HG03280 (cell line): ENCODE measurements around the gene WDR93.
A peak's percentile ranks its signal among the peaks of the same experiment; 100 is the strongest.
"Not testable (repeated sequence)": the region's sequence is repeated elsewhere in the genome, so short reads cannot be mapped to it uniquely, and the experiment has no call there.

Source experiments
- ATAC-seq: cut with Tn5 transposase; IDR thresholded peaks from one replicate; pipeline ENCODE4 v1.9.1; 2021; ENCODE audit warnings: mild to moderate bottlenecking, moderate library complexity; ENCODE audit not compliant: unreplicated experiment

Gene WDR93

DNA sequence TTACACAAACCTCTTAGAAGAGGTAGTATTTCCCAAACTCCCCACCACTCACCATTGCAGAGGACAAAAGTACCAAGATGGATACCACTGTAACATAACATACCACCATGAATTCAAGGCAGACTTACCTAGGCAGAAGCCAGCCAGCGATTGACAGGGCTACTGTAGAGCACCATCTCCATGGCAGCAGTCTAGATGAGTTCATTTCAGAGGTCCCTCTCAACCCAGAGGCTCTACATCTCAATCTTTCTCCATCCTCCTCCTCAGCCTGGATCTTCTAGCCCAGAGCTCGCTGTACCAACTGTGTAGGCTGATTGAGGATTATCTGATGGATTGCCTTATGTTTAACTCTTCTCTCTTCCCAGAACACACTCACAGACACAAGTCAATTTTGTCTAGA is 9.5 kb upstream of the WDR93 start:
- no peak for ATAC-seq

DNA sequence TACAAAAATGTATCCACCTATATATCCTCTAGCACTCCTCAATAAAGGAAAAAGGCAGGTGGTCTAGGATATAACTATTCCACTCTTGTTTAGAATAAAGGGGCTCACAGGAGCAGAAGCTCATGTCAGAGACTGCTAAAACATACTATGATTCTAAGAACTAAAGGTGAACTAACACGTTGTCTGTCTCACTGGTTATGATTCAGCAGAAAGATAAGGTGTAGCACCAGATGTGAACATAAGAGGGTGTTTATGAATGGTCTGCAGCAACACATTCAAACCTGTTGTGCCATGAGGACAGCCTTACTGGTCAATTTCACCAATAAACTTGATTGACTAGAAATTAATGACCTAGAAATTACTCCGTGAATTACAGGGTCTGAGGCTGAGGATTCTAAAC is 4.6 kb upstream of the WDR93 start:
- no peak for ATAC-seq

DNA sequence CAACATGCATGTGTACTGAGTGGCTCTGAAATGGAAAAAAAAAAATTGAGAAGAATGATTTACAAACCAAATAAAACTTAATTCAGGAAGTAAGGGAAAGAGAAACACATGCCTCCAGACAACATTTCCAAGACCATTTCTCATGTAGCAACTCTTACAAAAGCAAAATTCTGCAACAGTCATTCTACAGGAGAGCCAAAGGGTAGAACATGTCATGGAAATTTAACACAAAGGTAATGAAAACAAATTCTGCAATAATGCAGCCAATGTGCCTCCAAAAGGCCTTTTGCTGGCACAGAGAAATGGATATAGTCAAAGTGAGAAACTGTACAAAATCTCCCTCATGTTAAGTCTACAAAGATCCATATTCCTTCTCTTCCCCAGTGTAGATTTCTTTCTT is 4.1 kb upstream of the WDR93 start:
- ATAC-seq = no peak

DNA sequence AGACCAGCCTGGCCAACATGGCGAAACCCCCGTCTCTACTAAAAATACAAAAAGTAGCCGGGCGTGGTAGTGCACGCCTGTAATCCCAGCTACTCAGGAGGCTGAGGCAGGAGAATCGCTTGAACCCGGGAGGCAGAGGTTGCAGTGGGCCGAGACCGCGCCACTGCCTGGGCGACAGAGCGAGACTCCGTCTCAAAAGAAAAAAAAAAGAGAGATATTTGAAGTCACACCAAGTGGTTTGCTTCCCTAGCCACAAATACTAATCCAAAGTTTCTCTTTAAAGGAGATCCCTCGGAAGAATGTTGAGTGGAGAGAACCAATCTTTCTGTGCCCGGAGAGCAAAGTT is 708 bp upstream of the WDR93 start:
- not testable (repeated sequence) for ATAC-seq

DNA sequence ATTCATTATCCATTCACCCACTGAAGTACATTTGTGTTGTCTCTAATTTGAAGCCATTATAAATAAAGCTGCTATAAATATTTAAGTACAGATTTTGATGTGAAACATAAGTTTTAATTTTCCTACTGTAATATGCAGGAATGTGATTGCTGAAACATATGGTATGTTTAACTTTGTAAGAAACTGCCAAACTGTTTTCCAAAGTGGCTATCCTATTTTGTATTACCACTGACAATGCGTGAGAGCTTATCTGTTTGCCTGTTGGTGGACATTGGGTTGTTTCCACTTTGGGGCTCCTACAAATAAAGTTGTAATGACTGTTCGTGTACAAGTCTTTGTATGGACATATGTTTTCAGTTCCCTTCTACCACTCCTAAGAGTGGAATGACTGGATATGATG is 2.5 kb downstream of the WDR93 start:
- no peak for ATAC-seq

DNA sequence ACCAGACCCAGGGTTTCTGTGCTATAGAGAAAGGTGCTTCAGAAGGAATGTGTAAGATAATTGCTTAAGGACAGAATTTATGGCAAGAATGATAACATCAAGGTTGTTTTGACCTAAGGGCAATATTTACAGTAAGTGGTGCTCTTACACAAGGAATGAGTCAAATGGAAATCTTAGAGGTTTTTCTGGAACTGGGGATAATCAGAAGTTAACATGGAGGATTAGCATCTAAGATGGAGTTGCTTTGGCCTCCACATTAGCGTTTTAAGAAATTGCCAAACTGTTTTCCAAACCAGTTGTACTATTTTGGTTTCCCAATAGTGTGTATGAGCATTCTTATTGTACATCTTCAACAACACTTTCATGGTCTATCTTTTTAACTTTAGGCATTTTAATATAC is 3.1 kb downstream of the WDR93 start:
- no peak for ATAC-seq

DNA sequence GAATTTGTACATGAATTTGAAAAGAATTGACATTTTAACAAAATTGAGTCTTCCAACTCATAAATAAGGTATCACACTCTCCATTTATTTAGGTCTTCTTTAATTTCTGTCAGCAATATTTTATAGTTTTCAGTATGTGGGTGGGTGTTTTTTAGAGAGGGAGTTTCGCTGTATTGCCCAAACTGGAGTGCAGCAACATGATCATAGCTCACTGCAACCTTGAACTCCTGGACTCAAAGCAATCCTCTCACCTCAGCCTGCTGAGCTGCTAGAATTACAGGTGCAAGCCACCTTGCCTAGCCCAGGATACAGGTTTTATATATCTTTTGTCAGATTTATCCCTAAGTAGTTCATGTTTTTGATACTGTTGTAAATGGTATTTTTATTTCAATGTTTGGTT is 4.6 kb downstream of the WDR93 start:
- no peak for ATAC-seq

DNA sequence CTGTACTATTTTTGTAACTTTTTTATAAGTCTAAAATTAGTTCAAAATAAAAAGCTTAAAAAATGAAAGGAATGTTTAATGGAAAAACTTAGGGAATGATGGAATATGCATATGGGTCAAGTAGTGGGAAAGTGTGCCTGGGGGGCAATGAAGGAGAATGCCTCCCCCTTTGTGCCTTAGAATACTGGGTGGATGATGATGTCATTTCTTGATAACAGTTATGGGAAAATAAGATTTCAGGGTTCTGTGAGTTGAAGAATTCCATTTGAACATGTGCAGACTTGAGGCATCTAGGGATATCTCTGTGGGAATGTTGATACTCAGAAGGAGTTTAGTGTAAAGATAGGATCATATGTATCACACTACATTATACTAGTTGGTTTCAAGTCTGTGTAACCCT is 13.8 kb downstream of the WDR93 start:
- ATAC-seq = no peak

DNA sequence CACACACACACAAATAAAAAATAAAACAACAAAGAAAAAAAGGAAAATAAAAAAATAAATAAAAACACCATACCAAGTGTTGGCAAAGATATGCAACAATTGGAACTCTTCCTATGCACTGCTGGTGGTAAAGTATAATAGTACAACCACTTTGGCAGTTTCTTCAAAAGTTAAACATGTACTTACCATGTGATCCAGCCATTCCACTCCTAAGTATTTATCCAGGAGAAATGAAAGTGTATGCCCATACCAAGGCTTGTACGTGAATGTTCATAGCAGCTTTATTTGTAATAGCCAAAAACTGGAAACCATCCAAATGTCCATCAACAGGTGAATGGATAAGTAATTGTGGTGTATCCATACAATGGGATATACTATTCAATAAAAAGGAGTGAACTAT is 17.0 kb downstream of the WDR93 start:
- ATAC-seq = no peak

DNA sequence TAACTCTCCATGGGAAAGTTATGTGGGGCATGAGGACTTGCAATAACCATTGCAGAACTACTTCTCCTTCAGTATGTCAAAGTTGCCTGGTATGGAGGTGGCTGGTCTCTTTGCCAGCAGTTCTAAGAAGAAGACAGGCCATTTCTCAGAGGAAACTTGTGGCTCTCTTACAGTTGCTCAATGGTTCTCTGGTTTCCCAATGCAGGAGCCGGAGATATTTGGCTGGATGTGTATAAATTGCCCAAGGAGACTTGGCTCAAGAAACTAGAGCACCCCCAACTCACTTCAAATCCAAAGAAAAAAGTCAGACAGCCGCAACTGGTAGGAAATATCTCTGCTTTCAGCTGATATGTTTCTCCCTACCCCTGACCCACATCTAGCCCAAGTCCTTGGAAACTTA is 24.2 kb downstream of the WDR93 start:
- ATAC-seq = no peak

DNA sequence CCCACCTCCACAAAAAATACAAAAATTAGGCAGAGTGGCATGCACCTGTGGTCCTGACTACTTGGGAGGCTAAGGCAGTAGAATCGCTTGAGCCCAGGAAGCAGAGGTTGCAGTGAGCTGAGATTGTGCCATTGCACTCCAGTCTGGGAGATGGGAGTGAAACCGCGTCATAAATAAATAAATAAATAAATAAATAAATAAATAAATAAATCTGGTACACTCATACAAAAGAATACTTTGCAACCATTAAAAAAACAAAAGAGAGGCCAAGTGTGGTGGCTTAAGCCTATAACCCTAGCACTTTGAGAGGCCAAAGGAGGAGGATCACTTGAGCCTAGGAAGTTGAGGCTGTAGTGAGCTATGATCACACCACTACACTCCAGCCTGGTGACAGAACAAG is 32.4 kb downstream of the WDR93 start:
- ATAC-seq = no peak

DNA sequence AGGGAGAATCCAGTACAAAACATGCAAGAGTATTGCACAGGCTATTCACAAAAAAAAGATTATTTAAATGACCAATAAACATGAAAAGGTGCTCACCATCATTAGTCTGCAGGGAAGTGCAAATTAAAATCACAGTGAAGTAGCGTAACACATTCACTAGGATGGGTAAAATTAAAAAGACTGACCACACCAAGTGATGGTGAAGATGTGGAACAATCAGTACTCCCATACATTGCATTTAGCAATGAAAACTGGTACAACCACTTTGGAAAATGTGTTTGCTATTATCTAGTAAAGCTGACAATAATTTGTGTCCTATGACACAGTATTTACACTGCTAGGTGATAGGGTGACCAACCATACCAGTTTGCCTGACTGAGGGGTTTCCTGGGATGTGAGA is 34.0 kb downstream of the WDR93 start:
- no peak for ATAC-seq

DNA sequence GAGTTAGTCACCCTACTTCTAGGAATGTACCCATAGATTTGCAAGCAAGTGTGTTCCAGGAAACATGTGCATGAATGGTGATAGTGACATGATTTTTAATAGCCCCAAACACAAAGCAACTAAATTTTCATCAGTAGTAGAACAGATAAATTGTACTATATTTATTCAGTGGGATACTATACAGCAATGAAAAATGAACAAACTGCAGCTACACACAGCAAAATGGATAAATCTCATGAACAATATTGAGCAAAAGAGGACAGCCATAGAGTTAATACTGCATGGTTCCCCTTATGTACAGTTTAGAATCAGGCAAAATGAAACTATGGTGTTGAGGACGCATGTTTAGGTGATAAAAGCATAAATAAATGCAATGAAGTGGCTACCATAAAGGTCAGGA is 34.5 kb downstream of the WDR93 start:
- no peak for ATAC-seq

DNA sequence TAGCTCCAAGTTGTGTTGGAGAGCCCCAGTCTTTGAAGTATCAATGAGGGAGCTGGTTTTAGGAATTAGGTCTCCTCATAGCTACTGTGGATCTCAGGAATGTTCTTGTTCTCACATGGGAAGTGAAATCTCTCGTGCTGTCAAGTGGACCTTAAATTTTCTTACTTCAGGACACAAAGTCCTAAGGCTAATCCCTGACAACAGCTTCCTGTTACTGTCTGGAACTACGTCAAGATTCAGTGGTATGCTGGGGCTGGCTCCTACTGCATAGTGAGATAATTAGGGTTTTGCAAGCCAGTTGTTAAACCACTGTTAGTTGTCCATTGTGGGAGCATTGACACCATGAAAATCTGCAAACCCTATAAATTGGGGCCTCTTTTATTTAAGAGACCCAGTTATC is 37.6 kb downstream of the WDR93 start:
- ATAC-seq = no peak

DNA sequence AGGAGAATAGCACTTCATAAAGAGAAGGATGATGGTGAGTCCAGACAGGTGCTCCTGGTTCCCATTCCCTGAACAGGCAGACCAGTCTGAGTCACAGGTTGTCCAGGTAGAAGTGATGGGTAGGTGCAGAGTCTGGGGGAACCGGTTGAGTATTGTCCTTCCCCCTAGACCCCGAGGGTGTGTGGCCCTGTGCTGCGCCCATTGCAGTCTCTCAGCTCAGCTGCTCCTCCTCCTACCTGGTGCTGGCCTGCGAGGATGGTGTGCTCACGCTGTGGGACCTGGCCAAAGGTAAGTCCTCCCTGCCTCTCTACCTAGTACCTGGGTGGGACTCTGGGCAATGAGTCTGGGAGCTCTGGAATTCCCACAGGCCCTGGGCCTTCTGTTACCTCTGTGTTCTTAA is 40.7 kb downstream of the WDR93 start:
- ATAC-seq = no peak

DNA sequence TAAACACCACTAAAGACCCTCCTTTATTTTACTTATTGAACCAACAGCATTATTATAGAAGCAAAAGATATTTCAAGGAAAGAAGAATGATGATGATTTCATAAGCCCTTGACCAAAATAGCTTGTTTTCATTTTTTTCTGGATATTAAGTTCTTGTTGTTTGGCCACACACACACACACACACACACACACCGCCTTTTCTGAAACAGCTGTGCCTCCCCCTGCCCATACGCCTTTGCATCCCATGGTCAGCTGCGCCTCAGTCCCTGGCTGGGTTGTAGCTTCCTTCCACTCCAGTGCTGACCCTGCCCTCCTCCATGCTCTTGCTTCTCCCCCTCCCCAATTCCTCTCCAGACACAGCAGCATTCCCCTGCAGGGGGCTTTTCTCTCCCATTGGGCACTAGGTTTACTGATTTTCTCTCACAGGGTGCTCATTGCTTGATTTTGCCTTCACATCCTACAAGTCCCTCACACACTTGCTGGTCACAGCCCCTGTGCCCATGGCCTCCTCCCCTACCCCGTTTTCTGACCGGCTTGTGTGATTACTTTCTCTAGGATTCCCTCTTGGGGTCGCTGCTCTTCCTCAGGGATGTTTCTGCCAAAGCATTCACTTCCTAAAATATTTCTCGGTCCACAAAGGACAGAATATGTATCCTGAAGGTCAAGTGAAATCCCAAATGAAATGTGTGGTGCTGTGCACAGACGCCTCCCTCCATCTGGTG is 42.0 kb downstream of the WDR93 start:
- ATAC-seq = no peak

DNA sequence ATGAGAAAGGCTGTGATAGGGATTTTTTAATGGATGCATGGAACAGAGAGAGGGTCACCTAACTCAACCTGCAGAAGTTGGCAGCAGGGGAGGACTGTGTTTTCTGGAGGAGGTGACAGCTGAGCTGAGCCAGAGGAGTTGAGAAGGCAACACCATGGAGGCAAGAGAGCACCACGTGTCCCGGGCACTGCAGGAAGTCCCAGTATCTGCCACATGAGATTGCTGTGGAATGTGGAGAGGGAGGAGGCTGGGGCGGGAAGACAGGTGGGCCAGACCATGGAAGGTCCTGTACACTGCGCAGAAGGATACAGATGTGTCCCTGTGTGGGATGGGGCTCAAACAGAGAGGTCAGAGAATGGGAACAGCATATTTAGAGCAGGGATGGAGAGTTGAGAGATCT is 45.2 kb downstream of the WDR93 start:
- no peak for ATAC-seq

DNA sequence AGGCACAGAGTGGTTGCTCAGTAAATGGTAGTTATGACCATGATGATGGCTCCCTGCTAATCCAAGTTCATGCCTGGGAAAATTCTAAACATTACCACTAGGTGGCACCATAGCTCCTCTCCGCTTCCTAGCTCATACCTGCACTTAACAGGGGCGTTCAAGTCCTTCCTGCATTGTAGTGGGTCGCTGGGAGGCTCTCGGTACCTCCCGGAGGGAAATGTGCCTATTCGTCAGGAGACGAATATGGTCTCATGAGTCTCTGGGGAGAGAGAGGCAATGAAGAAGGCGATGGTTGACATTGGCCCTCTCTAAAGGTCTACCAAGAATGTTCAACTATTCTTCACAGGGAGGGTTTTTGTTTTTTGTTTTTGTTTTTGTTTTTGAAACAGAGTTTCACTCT is 49.5 kb downstream of the WDR93 start:
- peak; percentile 88 for ATAC-seq

DNA sequence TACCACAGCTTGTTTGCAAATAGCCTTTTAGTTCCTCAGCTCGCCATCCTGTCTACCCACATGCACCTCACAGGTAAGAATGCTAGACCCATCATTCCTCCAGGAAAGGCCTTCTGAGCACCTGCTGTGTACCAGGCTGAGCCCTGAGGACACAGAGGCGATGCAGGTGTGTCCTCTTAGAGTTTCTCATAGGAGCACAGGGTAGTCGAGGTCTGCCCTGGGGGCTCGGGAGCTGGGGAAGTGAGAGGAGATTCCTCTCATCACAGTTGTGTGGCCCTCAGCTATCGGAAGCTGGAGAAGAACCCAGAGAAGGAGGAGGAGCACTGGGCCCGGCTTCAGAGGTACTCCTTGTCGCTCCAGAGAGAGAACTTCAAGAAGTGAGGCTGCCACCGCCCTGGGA is 52.4 kb downstream of the WDR93 start:
- ATAC-seq = no peak

DNA sequence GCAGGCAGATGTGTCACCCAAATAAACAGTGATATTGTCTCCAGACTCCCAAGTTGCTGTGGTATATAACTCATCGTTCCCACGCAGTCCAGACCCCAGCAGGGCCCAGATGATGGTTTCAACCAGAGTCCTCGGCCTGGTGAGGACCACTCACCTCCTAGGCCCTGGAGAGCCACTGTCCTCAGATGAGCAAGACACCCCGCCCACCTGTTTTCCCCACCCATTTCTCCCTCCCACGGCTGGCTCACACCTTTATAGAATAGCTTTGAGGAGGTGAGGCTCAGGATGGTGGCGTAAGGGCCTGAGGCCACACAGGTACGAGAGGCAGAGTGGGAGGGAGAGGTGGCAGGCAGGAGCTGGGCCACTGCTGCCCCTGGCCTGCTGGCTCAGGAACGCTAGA is 53.0 kb downstream of the WDR93 start:
- ATAC-seq = no peak

DNA sequence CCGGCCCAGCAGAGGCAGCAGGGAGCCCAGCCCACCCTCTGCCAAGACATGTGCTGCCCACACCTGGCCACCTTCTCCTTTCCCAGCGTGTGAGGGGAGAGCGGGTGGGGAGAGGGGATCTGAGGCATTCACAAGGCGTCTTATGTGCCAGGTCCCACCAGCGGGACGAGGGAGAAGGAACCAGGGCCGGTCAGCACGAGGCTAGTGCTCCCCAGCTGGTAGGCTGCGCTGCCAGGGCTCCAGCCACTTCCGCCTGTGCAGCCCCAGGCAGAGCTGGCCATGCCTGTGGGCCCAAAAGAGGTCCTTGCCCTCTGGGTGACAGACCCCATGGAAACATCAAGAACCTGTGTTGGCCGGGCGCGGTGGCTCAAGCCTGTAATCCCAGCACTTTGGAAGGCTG is 54.5 kb downstream of the WDR93 start:
- ATAC-seq = no peak

DNA sequence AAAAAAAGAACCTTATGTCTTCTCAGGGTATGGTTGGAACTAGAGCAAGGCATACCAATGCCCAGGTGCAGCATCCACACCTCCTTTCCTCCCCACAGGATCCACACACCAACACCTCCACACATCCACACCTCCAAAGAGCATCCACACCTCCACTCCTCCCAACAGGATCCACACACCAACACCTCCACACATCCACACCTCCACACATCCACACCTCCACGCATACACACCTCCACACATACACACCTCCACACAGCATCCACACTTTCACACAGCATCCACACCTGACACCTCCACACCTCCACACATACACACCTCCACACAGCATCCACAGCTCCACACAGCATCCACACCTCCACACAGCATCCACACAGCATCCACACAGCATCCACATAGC is 55.2 kb downstream of the WDR93 start:
- no peak for ATAC-seq

DNA sequence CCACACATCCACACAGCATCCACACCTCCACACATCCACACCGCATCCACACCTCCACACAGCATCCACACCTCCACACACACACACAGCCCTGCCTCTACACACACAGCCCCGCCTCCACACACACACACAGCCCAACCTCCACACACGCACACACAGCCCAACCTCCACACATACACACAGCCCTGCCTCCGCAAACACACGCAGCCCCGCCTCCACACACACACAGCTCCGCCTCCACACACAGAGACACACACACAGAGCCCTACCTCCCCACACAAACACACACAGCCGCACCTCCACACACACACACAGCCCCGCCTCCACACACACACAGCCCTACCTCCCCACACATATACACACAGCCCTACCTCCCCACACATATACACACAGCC is 55.8 kb downstream of the WDR93 start:
- no peak for ATAC-seq
